Measurements from ENCODE around the gene IL15. TPM values are rescaled to one million over a fixed set of nuclear protein-coding genes. Genes with fewer than 3 reads are reported as not detected.

The IL15 gene
- total and polyA plus RNA-seq, 2 of the 8 experiments (the other 6 are each of a cell fraction or from before 2014, with no cell fraction given) = 0.30 to 0.61 TPM

- no peaks in the 10 kb centered on the region for H3K79me2 ChIP-seq (ENCODE audit: control insufficient read depth in 1 of 2, insufficient read depth in 2 of 2, low read length in 2 of 2)
- no peak overlapping the region for H4K8ac ChIP-seq (ENCODE audit: extremely low read depth, insufficient read depth, low read length)
- ChIA-PET CTCF (ENCODE audit: partially characterized antibody) (no interaction called here), POLR2A (ENCODE audit: partially characterized antibody) (no interaction called here)
- no peak overlapping the region for H2BK12ac ChIP-seq (ENCODE audit: low read depth, low read length)
- no peaks in the 10 kb centered on the region for H3K23me2 ChIP-seq (ENCODE audit: low read depth, low read length)
- H3K4me1 ChIP-seq (replicated peaks in 1 of 4; ENCODE audit: control insufficient read depth in 3 of 4, insufficient read depth in 4 of 4, low read length in 3 of 4) = no peaks in the 10 kb centered on the region
- no peak overlapping the region for H2BK20ac ChIP-seq (ENCODE audit: low read length)
- no peak overlapping the region for H4K5ac ChIP-seq (ENCODE audit: insufficient read length, low read depth, low read length)
- no peak overlapping the region for H3K56ac ChIP-seq (replicated peaks; ENCODE audit: insufficient read length, low read depth, low read length)
- no peaks in the 10 kb centered on the region for H3K27me3 ChIP-seq (replicated peaks in 1 of 4; ENCODE audit: control insufficient read depth in 3 of 4, extremely low read depth in 1 of 4, insufficient read depth in 3 of 4, low read length in 3 of 4)
- no peak overlapping the region for H3K4ac ChIP-seq (replicated peaks; ENCODE audit: insufficient read length, low read depth, low read length)
- no peak overlapping the region for H4K91ac ChIP-seq (replicated peaks; ENCODE audit: insufficient read length, low read length)
- no peak overlapping the region for H2AK5ac ChIP-seq (ENCODE audit: low read depth, low read length)
- no peak overlapping the region for H3K4me3 ChIP-seq (ENCODE audit: extremely low read depth in 1 of 4, insufficient read depth in 2 of 4, low read depth in 3 of 4, low read length in 4 of 4)
- no peak overlapping the region for H2BK5ac ChIP-seq (ENCODE audit: low read depth, low read length)
- H3K79me1 ChIP-seq (ENCODE audit: low read depth, low read length) = no peaks in the 10 kb centered on the region
- no peak overlapping the region for H3K23ac ChIP-seq (ENCODE audit: insufficient read length)
- H3K27ac ChIP-seq (ENCODE audit: low read depth, low read length) = no peak overlapping the region
- no peaks in the 10 kb centered on the region for H3K36me3 ChIP-seq (ENCODE audit: control insufficient read depth in 2 of 4, insufficient read depth in 4 of 4, low read length in 3 of 4)
- no peak overlapping the region for H2BK15ac ChIP-seq (ENCODE audit: low read length)
- no peak overlapping the region for H3K14ac ChIP-seq (ENCODE audit: insufficient read length)
- no peaks in the 10 kb centered on the region for H4K20me1 ChIP-seq (replicated peaks in 1 of 2; ENCODE audit: control insufficient read depth in 1 of 2, insufficient read depth in 2 of 2, low read length in 2 of 2)
- H3K9me3 ChIP-seq (ENCODE audit: insufficient read depth in 2 of 2, low read depth in 1 of 2, low read length in 1 of 2) = no peaks in the 10 kb centered on the region
- no peak for FAIRE-seq
- no peak overlapping the region for H2AFZ ChIP-seq (ENCODE audit: low read length)
- H3K4me2 ChIP-seq (ENCODE audit: insufficient read depth in 1 of 2, low read depth in 2 of 2, low read length in 2 of 2) = no peak overlapping the region
- no peak overlapping the region for H2BK120ac ChIP-seq (replicated peaks; ENCODE audit: low read depth, low read length)
- DNase-seq (ENCODE audit: low read depth in 1 of 2, low spot score in 2 of 2) = no peak
- H3K18ac ChIP-seq (ENCODE audit: extremely low read depth, low read length) = no peak overlapping the region
- no peak overlapping the region for H3K9ac ChIP-seq (replicated peaks in 1 of 4; ENCODE audit: extremely low read depth in 1 of 4, low read depth in 3 of 4, low read length in 3 of 4)
- TF ChIP-seq TCF12 (IDR thresholded peaks at IDR 0.05; ENCODE audit: low read depth, low read length) (no peak), TEAD4 (IDR thresholded peaks at IDR 0.05; ENCODE audit: low read depth, low read length) (no peak), KDM5A (IDR thresholded peaks at IDR 0.05; ENCODE audit: low read length) (no peak), GTF2F1 (IDR thresholded peaks at IDR 0.05; ENCODE audit: borderline replicate concordance, low read depth, low read length) (no peak)
Observed at GRCh38 chr4:141721174-141721573, 84.8 kb downstream of the IL15 start.

Measured in H1 (cell line).